ENCODE measurements around the gene IL17RC.
"Not testable (repeated sequence)": the region's sequence is repeated elsewhere in the genome, so short reads cannot be mapped to it uniquely, and the experiment has no call there.

IL17RC gene

DNA sequence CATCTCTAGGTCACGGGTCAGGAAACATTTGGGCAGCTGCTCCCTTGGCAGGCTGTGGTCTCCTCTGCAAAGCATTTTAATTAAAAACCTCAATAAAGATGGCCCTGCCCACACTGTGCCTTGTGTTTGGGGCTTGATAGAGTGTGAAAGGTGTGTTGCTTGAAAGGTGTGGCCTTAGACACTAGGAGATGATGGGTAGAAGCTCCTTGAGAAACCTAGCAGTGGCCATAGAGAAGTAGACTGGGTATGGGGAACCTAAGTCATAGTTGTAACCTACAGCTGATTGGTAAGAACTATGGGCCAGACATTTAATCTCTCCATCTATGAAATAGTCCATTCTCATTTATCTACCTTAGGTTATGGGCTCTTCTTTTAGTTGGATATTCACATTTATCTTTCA lies 23.2 kb upstream of the IL17RC start:
- no peak for DNase-seq (ENCODE audit: low read depth)

DNA sequence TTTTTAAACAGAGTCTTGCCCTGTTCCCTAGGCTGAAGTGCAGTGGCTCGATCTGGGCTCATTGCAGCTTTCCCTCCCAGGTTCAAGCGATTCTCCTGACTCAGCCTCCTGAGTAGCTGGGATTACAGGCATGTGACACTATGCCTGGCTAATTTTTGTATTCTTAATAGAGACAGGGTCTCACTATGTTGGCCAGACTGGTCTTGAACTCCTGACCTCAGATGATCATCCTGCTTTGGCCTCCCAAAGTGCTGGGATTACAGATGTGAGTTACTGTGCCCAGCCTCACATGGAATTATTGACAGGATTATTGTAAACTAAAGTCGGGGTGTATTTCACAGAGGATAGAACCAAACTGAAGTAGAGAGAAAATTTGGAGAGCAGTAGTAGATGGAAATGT lies 21.2 kb upstream of the IL17RC start:
- not testable (repeated sequence) for DNase-seq (ENCODE audit: low read depth)

DNA sequence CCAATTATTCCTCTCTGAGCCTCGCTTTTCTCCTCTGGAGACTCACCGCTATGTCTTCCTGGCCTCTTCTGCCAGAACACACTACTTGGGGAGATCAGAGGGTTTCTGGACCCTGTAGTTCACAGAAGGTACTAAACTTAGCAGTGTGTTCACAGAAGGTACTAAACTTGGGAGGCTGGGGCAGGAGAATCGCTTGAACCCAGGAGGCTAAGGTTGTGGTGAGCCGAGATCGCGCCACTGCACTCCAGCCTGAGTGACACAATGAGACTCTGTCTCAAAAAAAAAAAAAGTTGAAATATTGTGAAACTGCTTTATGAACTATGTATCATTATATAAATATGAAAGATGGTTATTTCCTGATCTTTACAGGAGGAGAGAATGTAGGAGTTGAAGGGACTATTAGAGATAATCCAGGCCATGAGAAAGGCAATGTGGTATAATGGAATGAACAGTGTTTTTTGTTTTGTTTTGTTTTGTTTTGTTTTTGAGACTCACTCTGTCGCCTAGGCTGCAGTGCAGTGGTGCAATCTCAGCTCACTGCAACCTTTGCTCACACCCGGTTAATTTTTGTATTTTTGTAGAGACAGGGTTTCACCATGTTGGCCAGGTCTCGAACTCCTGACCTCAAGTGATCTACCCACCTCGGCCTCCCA lies 20.0 kb upstream of the IL17RC start:
- not testable (repeated sequence) for DNase-seq (ENCODE audit: low read depth)

DNA sequence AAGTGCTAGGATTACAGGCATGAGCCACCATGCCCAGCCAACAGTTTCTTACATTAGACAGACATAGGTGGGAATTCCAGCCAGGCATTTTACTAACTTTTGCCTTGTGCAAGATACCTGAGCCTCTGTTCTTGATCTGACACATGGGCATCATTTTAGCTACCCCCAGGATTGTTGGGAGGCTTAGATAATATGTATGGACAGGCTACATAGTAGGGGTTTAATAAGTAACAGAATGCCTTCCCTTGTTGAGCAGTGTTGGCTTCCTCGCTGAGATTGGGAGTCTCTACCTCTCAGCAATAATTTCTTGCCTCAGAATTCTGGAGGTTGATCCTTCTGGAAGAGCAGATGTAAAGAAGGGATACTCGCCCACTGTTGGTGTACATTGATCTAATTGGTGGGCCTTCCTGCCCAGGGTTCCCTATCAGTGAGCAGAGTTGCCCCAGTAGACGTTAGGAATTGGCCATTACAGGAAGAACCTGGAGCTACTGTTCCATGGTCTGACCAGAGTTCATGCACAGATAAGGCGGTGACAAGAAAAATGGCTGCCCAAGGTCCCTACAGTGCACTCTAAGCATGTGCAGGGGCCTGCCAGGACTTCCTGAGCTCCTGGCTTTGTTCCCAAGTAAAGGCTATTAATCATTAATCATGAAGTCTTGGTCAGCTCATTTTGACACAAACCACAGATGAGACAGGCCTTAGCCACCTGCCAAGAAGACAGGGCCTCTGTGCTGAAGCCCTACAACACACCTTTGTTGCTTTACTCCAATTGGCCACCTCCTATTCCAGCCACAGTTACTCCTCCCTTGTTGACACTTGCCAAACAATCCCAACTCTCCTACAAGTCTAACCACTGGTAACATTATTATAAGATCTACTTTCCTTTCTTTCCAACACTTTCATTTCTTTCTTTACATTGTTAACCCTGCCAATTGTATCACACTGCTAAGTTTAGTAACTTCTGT lies 19.2 kb upstream of the IL17RC start:
- no peak for DNase-seq (ENCODE audit: low read depth)

DNA sequence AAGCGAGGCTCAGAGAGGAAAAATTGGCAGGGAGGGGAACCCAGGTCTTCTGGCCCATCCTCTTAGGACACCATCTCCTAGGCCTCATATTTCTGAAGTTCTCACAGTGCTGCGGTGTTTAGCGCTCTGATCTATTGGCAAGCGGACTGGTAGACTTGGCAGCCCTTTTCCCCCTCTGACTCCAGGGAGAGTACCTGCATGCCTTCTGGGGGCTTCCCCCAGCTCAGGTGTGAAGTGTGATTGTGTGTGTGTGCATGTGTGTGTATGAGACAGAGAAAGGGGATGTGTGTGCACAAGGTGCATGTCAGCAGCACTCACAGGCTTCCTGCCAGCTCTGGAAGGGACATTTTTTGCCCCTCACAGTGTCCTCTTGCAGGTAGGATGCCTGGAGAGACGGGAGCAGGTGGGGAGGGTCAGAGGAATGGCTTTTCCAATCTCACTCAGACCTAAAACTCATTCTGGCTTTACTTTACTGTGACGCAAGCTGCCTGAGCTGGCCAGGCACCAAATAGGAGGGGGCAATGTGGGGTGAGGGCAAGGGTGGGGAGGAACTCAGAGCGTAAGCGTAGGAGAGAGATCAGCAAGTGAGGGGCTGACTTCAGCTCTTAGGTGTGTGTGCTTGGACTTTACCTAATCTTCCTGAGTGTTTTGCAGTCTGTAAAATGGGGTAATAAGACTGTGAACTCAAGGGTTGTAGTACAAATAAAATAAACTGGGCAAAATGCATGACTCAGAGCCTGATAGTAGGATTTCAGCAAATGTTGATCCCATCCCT lies 18.2 kb upstream of the IL17RC start:
- no peak for DNase-seq (ENCODE audit: low read depth)

DNA sequence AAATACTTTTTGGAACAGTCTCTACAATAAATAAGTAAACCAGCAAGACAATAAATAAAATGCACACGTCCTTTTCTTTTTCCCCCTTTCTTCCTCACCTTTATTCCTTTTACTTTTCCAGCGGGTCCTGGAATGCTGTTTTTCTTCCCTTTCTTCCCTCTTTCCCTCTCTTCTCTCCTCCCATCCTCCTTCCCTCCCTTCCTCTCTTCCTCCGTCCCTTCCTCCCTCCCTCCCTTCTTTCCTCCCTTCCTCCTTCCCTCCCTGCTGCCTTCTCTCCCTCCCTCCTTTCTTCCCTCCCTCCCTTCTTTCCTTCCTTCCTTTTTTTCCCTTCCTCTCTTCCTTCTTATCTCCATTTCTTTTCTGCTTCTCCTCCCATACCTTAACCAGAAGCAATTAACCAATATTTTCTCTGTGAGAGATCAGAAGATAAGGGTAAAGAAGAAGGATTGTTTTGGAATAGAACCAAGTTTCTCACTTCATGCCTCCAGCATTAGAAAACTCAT lies 17.6 kb upstream of the IL17RC start:
- DNase-seq (ENCODE audit: low read depth) = no peak

DNA sequence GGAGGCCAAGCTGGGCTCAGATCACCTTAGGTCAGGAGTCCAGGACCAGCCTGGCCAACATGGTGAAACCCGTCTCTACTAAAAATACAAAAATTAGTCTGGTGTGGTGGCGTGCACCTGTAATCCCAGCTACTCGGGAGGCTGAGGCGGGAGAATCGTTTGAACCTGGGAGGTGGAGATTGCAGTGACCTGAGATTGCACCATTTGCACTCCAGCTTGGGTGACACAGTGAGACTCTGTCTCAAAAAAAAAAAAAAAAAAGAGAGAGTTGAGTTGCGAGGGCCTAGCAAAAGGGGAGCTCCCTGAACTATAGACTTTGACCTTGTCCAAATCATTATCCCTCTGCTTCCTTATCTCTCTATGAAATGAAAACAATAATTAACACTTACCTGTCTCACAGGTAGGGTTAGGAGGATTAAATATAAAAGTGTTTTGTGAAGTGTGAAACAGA lies 15.9 kb upstream of the IL17RC start:
- not testable (repeated sequence) for DNase-seq (ENCODE audit: low read depth)

DNA sequence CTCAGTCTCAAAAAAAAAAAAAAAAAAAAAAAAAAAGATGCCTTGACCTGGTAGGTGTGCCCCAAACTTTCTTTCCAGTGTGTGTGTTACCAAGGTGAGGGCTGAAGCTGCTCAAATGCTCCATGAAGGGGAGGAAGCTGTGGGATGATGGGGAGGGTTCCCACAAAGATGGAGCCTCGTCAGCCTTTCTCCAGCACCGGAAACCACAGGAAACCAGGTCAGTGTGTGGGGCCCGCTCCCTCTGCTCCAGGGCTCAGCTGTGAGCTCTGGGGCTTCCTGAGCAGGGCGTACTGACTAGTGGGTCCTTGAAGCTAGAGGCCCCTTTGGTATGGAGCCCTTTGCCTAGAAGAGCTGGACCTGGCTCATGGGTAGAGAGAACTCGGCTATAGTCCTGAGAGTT lies 14.9 kb upstream of the IL17RC start:
- DNase-seq (ENCODE audit: low read depth) = no peak

DNA sequence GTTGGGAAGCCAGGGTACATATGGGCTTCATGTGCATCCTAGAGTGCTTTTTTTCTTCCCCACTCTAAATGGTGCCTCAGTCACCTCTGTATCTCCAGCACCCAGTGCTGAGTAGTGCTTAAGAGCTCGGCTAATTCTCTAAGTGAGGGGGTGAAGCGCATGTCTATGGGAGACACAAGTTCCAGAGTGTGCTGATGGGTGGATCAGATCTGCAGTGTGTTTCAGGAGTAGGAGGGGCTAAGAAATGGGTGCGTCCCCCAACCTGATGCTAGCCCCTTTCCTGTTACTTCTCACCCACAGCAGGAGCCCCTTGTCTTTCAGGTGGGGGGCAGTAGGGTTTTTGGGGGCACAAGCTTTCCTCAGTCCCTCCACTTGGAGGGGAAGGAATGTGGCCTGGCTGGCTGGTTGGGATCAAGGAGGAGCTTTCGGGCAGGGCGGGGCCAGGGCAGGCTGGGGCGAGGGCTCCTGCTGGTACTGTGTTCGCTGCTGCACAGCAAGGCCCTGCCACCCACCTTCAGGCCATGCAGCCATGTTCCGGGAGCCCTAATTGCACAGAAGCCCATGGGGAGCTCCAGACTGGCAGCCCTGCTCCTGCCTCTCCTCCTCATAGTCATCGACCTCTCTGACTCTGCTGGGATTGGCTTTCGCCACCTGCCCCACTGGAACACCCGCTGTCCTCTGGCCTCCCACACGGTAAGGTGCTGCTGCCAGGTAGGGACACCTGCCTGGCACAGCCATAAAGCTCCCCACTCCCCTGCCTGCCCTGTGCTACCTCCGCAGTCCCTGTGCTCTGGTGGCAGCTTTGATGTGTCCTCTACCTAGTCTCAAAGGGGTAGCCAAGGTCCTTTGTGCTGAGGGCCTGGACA lies 14.3 kb upstream of the IL17RC start, which contains the start of gene IL17RE:
IL17RE (plus strand) TSS at position 477 of the 866 bp plus-strand sequence; CDS start at position 562, 85 bp downstream.
- DNase-seq (ENCODE audit: low read depth) = no peak

DNA sequence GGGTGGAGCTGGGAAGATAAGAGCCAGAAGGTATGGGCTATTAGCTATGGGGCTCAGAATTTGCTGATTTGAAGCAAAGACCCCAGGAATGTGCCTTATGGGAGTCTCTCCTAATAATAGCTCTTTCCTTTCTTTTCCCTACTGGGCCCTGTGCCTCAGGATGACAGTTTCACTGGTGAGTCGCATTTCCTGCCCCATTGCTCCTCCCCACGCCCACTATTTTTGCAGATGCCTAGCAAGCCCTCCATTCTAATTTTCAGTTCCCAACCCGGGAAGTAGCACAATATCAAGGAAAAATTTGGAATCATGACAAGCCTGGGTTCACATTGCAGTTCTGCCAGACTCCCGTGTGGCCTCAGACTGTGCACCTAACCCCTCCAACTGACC lies 13.7 kb upstream of the IL17RC start:
- no peak for DNase-seq (ENCODE audit: low read depth)

DNA sequence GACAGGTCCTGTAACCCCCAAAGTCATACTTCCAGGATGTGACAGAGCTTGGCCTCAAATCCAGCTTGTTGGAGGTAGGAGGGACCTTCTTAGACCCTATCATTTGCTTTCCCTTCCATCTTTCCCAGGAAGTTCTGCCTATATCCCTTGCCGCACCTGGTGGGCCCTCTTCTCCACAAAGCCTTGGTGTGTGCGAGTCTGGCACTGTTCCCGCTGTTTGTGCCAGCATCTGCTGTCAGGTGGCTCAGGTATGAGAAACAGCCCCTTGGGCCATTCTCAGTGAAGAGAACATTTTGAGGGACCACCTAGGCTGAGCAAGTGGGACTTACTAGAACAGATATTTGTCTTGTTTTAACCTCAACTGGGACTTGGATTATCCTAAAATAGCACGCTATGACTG lies 13.0 kb upstream of the IL17RC start:
- DNase-seq (ENCODE audit: low read depth) = no peak

DNA sequence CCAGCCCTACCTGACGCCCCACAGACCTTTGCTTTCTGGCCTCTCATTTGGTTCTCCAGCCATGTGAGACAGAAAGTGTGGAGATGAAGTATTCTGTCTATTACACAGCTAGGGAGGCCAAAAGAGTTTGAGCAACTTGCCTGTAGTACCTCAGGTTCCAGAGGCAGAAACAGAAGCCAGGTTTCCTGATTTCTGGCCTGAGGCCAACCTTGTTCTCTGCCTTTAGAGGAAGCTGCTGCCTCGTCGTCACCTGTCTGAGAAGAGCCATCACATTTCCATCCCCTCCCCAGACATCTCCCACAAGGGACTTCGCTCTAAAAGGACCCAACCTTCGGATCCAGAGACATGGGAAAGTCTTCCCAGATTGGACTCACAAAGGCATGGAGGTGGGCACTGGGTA lies 10.4 kb upstream of the IL17RC start:
- no peak for DNase-seq (ENCODE audit: low read depth)

DNA sequence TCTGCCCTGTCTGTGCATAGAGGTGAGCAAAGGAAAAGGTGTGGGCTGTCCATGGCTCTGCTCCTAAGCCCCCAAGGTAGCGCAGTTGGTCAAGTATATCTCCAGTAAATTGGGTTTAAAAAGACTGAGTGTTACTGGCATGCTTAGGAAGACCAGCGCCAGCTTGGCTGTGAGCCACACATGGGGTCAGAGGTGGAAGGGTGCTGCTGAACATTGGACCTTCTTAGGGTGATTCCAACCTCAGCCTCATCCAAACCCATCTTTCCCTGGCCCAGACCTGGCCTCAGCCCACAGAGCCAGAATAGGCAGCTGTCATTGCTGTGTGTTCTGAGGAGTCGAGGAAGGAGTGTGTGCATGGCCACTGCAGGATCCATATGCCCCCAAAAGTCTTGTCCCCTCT lies 8.6 kb upstream of the IL17RC start:
- DNase-seq (ENCODE audit: low read depth) = no peak

DNA sequence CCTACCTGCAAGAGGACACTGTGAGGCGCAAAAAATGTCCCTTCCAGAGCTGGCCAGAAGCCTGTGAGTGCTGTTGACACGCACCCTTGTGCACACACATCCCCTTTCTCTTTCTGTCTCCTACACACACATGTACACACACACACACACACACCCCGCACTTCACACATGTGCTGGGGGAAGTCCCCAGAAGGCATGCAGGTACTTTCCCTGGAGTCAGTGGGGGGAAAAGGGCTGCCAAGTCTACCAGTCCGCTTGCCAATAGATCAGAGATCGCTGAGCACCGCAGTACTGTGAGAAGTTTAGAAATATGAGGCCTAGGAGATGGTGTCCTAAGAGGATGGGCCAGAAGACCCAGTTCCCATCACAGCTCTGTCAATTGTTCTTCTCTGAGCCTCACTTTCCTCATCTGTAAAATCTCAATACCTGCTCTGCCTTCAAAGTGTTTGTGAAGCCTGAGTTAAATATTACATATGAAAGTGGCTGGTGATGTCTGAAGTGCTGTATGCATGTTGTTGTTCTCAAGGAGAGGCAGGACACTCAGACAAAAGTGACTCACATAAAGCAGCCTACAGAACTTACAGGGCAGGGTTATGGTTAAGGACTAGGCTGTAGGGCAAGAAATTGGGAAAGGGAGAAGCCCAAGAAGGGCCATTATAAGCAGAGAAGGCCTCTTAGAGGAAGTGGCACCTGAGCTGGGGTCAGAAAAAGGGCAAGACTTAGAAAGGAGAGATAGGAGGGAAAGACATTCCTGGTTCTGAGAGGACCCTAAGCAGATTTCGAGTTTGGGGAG lies 7.5 kb upstream of the IL17RC start:
- DNase-seq (ENCODE audit: low read depth) = no peak

DNA sequence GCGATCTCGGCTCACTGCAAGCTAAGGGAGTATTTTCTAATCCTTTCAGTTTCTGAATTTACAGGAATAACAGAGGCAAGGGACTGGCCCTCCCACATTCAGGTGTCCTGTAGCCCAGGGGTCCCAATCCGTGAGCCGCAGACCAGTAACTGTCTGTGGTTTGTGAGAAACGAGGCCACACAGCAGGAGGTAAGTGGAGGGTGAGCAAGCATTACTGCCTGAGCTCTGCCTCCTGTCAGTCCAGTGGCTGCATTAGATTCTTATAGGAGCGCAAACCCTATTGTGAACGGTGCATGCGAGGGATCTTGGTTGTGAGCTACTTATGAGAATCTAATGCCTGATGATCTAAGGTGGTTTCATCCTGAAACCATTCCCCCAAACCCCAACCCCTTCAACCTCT lies 5.0 kb upstream of the IL17RC start:
- DNase-seq (ENCODE audit: low read depth) = no peak

DNA sequence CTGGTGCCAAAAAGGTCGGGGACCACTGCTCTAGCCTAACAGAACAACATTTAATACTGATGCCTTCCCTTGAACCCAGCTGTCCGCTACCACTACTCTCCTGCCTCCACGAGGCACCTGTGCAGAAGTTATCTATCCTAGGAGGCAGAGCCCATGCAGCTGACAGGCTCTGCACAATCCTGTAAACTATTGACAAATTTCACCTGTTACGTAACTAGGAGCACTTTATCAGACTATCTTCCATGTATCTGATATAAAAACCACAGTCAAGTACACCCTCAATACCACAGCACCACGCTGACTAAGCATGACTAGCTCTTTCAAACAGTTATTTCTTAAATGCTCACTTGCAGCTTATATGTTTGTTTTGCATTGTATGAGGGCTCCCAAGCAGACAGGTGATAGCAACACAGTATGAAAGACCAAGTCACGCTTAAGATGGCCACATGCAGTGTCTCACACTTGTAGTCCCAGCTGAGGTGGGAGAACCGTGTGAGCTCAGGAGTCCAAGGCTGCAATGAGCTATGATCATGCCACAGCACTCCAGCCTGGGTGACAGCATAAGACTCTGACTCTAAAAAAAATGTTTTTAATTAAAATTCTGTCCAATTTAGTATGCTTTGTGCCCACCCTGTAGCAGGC lies 4.5 kb upstream of the IL17RC start:
- DNase-seq (ENCODE audit: low read depth) = no peak

DNA sequence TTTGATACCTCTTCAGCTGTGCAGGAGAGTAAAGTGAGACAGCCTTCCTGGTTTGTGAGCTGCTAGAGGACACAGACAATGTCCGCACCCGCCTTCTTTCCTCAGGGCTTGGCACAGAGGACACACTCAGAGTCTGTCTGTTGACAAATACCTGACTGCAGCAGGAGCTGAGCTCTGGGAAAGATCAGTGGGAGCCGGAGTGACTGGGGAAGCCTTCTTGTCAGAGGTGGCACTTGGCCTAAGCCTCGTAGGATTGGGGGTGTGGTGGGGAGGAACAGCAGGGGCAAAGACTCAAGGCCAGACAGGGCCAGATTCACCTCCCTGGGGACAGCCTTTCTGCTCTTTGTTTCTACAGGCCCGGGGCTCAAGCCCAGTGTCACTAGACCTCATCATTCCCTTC lies 3.3 kb upstream of the IL17RC start:
- DNase-seq (ENCODE audit: low read depth) = no peak

DNA sequence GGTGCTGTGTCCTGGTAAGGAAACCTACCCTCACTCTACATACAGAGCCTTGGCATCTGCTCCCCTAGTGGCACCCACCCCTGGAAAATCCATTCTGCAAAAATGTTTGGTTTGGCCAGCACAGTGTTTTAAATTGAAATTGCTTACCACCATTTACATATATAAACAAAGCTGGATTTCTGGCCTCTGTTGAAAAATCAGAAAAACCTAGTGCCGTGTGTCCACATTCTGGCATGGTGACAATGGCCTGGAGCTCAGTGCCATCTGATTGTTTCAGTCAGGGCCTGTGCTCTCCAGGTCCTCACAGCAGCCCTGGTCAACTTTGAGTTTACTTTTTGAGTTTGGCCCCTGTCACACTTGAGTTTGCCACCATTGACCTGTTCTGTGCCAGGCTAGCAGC lies 2.9 kb upstream of the IL17RC start:
- DNase-seq (ENCODE audit: low read depth) = no peak

DNA sequence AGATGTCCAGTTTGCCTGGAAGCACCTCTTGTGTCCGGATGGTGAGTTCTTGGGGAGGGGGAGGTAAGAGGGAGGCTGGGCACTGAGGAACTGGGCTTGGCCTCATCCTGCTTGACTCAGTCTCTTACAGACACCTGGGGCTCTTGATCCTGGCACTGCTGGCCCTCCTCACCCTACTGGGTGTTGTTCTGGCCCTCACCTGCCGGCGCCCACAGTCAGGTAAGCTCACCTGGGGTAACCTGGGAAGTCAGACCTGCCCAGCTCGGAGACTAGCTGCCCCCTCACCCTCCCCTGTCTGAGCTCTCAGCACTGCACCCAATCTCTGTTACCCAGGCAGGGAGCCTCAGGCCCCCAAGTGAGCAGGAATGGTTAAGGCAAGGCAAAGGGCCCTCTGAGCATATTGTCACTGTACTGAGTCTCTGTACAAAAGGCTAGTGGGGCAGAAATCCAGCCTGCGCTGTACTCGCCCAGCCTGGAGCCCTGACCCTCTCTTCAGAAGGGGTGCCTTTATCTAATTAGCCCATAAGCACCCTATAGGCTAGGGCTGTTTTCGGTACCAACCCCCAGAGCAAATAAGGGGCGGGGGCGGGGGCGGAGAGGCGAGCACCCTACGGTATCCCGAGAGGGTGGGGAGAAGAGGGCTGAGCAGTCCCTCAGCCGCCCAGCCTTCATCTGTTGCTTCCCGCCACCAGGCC lies 2.2 kb upstream of the IL17RC start:
- no peak for DNase-seq (ENCODE audit: low read depth)

Data from stimulated activated CD4-positive, alpha-beta T cell treated with anti-CD3 and anti-CD28 coated beads, Interleukin-2, amount 100 ng/mL, for 4 hours (primary cell).